Measurements from ENCODE around the gene AKAP1. TPM values are rescaled to one million over a fixed set of nuclear protein-coding genes. Genes with fewer than 3 reads are reported as not detected.
"Not testable (repeated sequence)": the region's sequence is repeated elsewhere in the genome, so short reads cannot be mapped to it uniquely, and the experiment has no call there.

AKAP1 gene
- total RNA-seq, 1 donor from 2014 or later, result 19.4 TPM

DNA sequence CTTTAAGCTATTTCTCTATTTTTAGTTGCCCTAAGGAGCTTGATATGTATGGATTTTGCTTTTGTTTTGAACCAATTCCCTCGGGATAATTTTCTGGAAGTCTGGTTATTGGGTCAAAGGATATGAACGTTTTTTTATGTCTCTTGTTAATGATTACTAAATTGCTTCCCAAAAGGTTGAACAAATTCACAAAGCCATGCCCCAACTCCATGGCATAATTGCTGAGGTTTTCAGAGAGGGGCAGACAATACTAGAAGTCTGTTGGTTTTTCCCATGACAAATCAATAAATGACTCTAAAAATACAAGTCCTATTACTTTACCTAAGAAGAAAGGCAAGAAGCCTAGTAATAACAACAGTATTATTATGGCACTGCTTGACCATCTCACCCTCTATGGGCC, 11.4 kb upstream of the AKAP1 start:
- DNase-seq (ENCODE audit: extremely low read depth, low read depth, low spot score), result no peak

DNA sequence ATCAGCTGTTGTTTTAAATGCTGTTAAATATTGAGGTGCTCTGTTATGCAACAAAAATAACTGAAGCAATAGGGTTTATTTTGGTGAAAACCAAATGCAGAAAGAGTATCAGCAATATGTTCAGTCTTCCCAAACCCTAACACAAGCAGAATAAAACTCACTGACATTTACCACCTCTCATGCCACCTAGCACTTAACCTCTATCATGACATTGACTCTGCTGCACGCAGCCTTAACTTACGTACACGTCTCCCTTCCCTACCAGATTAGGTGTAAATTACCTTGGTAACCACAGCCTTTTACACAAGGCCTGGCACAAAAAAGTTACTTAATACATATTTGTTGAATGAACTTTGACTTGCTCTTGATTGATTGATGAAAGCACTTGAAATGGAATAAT, 9.9 kb upstream of the AKAP1 start:
- no peak for DNase-seq (ENCODE audit: extremely low read depth, low read depth, low spot score)

DNA sequence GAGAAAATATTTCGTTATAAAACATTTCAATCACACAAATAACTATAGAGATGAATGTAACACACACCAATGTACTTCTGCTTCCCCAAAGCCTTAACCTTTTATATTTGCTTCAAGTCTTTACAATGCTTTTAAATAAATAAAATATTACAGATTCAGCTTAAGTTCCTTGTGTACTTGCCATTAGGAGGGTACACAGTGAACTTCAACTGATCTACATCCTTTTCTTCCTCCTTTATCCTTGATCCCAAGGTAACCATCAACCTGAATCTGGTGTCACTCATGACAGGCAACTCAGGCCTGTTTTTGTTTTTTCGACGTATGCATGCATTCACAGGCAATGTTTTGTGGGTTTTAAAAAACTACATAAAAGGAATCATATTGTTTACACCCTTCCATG, 9.3 kb upstream of the AKAP1 start:
- DNase-seq (ENCODE audit: extremely low read depth, low read depth, low spot score), result no peak

DNA sequence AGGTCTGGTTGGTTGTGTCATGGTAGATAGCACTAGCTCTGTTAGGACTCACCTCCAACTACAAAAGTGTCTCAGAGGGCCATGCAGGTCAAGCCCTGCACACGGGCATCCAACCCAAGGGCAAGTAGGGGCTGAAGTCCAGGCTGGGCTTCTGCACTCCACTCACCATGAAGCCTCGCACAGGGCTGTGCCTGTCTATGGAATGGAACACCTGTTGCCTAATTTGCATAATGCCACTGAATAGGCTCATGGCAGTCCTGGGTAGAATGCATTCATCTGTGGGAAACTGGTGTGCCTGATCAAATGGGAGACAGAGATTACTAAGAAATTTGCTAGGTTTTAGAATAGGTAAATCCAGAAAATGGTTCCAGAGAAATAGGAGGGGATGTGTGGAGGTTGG, 8.0 kb upstream of the AKAP1 start:
- DNase-seq (ENCODE audit: extremely low read depth, low read depth, low spot score), result no peak

DNA sequence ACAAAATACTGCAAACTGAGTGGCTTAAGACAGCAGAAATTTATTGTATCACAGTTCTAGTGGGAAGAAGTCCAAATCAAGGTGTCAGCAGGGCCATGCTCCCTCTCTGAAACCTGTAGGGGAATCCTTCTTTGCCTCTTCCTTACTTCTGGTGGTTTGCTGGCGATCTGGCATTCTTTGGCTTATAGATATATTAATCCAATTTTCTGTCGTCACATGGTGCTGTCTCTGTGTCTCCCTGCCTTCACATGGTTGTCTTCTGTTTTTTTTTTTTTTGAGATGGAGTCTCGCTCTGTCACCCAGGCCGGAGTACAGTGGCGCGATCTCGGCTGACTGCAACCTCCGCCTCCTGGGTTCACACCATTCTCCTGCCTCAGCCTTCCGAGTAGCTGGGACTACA, 6.8 kb upstream of the AKAP1 start:
- DNase-seq (ENCODE audit: extremely low read depth, low read depth, low spot score), result no peak

DNA sequence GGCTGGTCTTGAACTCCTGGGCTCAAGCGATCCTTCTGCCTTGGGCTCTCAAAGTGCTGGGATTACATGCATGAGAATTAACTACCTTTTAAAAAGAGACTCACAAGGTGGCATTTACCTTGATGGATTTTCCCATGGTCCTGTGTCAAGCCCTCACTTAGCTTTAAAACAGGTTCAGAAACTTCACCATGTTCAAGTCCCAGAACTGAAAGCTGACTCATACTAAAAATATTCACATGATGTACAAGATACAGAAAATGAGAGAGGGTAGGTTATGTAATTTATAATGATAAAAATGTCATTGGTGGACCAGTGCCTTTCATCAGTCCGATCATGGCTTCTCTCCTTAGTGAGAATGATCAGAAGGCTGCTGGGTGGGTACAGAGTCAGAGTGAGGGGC, 4.3 kb upstream of the AKAP1 start:
- DNase-seq (ENCODE audit: extremely low read depth, low read depth, low spot score), result no peak

DNA sequence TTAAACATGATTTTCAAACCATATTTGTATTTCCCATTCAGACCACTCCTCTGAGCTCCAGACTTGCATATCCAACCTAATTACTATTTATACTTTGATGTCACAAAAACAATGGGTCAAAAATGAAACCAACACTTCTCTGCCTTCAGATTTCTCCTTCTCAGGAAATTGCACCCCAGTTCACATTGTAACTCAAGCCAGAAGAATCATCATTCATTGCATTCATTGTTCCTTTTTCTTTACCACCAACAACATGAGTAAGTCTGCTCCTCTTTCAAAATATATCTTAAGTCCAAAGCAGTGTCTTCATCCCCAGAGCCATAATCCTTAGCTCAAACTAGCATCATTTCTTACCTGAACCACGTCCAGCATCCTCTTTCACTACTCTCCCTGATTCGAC, 2.6 kb upstream of the AKAP1 start:
- DNase-seq (ENCODE audit: extremely low read depth, low read depth, low spot score), result no peak

DNA sequence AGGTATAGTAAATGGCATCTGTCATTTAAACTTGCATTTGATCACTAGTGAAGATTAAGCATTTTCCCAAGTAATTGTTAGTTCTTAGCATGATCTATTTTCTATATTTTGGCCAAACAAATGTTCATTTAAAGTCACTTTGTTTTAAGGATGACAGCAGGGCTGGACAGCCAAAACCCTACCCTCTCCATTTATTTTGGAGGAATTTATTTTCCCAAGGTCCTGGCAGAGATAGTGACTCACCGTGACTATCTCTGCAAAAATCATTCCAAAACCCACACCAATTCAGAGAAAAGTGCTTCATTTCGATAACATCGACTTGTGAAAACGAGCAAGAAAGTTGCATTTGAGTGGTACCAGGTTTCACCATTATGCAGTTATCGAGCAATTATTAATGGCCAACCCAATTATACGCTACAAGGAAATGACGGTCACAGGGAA, 665 bp upstream of the AKAP1 start:
- DNase-seq (ENCODE audit: extremely low read depth, low read depth, low spot score), result no peak

DNA sequence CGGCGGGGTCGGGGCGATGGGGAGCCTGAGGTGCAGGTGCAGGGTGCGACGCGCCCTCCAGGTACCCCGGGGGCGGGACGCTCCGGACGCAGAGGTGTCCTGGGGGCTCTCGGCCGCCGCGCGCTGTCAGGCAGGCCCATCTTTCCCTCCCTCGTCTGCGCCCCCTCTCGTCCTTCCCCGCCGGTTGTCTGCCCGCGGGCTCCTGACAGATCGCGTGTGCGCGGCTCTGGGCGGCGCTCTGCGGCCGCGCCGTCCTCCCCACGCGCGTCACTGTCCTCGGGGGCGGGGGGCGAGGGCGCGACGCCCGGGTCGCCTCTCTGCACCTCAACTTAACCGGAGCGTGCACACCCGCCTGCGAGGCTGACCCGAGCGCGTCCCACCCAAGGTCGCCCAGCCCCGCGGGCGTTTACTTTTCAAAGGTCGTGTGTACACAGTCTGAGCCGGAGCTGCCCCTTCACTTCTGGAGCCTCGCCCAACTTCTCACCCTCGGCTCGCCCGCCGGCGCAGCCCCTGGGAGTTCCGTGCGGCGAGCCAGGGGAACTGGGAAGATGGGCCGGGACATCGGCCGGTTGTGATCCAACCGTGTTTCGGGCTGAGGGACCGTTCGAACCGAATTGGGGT, 512 bp downstream of the AKAP1 start:
- DNase-seq (ENCODE audit: extremely low read depth, low read depth, low spot score), result no peak

DNA sequence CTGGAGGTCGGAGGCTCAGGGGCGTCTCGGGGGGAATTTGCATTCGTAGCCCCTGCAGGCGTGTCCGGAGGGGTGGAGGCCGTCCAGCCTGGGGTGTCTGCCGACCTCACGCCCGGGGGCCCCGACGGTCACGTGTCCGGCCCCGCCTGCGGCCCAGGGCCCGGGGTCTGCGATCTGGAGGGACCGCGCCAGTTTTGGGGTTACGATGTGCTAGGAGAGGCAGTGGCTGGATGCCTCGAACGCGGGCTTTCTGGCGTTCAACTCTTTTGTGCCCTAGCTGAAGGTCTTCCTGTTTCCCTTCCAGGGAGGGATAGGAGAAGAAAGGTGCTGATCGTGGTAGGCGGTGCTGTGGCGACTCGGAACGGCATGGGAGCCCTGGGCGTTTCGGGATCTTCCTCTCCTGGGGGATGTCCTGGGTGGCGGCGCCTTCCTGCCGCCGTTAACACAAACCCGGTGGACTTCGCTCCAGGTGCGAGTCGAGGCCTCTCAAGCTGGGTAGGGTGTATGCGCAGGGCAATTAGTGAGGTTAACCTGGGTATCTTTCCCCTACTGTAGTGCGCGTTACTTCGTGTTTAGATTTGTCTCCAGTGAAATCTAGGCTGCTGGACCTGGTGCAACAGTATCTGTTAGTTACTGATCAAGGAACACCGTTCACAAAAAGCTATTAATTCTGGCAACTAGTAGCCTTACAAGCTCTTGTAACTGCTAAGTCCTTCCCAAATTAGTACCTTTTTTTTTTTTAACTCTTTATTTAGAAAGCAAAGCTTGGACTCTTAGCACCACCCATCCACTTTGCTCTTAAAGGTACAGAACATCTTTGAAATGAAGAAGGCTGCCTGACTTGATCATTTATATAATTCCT, 1.3 kb downstream of the AKAP1 start:
- no peak for DNase-seq (ENCODE audit: extremely low read depth, low read depth, low spot score)

DNA sequence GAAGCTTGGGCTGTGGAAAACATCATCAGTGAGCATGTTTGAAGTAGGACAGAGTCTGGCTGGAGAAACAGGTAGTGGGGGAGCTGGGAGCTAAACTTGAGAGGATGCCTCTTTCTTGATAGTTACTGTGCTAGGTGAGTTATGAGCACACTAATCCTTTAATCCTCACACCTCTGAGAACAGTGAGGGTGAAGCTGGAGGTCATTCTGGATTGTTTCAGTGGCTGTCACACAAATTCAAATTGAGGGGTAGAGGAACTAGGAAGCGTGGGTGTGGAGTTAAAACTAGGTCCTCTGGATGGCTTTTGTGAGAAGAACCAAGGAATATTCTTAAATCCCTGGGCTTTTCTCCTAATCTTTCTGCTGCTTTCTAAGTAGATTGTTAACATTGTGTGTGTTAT, 3.3 kb downstream of the AKAP1 start:
- DNase-seq (ENCODE audit: extremely low read depth, low read depth, low spot score), result no peak

DNA sequence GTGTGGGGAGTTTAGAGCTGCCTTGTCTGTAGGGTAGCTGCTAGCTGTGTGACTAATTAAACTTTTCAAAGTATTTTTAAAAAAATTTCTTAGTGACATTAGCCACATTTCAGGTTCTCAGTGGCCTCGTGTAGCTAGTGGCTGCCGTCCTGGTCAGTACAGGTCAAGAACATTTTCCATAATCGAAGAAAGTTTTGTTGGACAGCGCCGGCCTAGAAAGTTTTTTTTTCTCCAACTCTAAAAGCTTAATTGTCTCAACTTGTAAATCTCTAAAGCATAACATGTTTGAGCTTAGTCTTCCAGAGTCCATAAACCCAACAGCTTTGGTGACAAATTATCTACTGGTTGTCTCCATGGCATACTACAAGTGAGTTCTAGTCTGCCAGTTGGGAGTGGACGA, 4.3 kb downstream of the AKAP1 start:
- no peak for DNase-seq (ENCODE audit: extremely low read depth, low read depth, low spot score)

DNA sequence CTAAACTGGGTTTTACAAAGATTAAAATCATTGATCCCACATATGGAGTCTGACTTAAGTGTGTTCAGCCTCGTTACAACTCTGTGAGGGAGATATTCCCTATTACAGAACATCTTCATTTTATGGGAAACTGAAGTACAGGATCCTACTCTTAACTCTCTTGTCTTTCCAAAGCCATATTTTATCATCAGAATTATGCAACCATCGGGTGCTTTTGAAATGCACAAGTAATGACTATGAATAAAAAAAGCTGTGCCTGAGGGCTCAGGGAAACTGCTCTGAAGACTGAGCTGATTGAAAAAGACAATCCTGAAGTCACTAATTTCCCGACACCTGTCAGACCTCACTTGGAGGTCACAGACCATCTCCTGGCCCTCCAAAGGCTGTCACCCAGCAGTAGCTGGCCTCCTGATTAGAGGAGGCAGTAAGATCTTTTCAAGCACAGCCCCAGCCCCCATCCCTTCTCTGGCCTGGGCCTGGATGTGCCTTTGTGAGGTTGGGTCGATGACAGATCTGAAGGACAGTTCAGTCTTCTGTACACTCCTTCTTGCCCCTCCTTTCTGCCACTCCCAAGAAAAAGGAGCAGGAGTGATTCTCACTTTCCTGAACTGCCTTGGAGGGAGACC, 5.6 kb downstream of the AKAP1 start:
- no peak for DNase-seq (ENCODE audit: extremely low read depth, low read depth, low spot score)

DNA sequence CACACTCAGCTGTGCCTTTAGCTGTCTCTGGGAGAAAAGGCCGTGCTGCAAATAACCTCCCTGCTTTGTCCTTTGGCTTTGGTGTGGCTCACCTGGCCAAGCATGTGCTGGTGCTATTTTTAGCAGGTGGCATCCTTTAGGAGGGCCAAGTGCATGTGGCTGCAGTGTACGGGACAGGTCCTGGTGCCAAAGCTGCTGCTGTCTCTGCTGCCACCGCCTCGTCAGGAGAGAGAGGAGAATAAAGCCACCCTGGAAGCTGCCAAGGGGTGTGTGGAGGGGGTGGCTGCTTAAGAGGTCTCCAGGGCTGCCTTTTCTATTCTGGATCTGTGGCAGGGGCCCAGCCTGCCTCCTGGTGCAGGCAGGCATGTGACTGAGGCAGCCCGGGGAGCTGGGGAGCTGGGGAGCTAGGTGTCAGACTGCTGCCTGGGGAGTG, 6.2 kb downstream of the AKAP1 start:
- DNase-seq (ENCODE audit: extremely low read depth, low read depth, low spot score), result no peak

DNA sequence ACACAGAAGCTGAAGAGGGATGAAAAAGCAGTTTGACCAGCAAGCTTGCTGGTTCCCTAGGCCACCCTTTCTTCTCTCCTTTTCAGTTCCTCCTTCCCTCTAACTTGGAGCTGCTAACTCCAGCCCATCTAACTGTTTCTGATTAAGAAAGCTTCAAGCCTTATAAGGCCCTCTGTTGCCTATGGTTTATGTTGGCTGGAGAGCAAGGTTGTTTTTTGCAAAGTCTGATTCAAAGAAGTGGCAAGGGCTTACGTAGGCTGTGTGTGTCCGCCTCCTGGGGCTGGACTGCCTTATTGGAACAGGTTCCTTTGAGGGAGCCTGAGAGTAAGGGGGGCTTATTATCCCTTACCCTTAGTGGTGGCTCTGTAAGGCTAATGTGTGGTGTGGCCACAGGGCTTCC, 7.1 kb downstream of the AKAP1 start:
- no peak for DNase-seq (ENCODE audit: extremely low read depth, low read depth, low spot score)

DNA sequence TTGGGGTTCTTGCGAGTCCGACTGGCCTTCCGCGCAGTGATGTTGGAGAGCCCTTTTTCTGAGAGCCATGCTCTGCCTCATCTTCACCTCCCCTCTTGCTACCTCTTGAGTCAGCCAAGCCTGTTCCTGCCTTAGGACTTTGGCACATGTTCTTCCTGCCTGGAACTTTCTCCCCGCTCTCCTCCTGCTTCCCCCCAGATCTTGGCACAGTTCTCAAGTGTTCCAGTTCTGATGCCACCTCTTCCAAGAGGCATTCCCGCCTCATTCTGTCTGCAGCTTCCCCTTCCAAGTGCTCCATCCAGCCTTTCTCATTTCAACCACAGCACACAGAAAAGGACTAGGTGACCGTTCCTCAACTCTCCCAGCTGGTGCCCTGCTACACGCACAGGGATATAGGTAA, 7.7 kb downstream of the AKAP1 start:
- no peak for DNase-seq (ENCODE audit: extremely low read depth, low read depth, low spot score)

DNA sequence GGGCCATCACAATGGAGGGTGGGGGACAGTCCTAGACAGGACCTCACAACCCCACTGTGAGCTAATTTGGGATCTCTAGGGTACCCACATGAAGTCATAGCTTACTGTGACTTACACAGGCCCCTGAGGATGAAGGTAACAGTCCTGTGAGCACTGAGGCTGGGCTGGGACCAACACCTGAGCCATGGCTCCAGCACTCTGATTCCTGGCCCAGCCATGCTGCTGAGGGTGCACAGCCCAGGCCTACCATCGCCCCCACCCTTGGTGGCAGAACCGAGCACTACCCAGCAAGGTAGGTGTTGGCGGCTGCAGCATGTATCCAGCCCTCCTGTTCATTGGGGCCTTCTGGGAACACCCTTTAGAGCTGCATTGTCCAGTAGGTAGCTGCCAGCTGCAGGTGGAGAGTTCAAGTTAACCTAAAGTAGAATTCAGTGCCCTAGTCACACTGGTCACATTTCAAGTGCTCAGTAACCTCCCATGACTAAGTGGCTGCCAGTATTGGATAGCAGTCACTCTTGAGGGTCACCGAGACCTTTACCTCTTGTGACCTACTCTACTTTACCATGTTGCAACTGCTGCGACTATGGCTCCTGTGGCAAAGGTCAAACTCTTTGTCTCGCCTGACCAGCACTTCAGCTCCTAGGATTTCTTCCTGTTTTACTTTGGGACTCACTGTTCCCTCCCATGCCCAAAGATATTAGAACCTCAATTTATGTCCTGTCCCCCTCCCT, 11.6 kb downstream of the AKAP1 start:
- DNase-seq (ENCODE audit: extremely low read depth, low read depth, low spot score), result no peak

DNA sequence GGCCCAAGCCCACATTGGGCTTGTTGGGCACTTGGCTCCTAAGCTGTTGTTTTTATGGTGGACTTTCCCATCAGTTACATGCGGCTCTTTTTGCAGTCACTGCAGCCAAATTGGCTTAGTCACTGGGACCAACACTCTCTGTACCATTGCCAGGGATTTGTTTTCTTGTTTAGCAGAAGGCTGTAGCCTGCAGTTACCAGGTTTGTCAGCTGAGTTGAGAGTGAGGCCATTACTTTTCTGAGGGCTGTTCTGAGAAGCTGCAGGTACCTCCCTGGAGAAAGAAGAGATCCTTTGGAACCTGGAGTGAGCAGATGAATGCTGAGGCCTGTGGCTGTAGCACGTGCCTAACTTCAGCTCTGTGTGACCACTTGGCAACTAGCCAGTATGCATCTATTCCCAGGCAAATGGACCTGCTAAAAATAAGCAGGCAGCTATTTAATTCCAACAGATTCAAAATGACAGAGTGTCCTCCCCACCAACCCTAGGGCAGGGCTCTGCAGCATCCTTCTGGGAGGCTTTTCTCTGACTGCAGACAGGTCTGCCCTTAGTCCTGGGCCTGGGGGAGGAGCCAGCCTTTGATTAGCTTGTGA, 12.9 kb downstream of the AKAP1 start:
- no peak for DNase-seq (ENCODE audit: extremely low read depth, low read depth, low spot score)

DNA sequence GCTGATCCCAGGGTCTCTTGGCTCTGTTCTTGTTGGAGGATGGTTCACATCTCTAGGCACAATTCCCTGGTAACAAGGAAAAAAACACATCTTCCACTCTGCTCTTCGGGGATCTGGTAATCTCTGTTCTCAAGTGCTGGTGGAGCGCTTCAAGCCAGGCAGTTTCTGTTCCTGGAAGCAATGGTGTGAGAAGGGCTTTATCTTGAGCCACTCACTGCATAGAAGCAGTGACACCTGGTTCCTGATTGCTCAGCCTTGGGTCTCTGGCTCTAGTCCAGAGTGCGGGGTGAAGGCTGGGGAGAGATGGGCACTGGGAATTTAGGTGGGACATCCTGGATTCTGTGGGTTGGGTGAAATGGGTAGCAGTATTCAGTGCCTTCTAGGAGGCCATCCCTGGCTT, 14.1 kb downstream of the AKAP1 start:
- DNase-seq (ENCODE audit: extremely low read depth, low read depth, low spot score), result no peak

DNA sequence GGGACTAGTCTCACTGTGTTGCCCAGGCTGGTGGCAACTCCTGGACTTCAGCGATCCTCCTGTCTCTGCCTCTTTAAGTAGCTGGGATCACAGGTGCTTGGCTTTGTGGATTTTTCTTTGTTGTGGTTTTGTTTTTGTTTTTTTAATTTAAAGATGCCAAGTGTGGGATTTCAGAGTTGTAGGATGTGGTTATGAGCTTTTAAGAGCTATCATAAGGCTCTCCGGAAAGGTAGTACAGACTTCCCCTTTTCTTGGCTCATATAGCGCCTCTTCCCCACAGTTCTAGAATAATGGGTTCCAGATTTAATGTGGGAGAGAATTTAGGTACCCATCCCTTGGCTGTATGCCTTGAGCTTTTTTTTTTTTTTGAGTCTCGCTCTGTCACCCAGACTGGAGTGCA, 17.1 kb downstream of the AKAP1 start:
- no peak for DNase-seq (ENCODE audit: extremely low read depth, low read depth, low spot score)

DNA sequence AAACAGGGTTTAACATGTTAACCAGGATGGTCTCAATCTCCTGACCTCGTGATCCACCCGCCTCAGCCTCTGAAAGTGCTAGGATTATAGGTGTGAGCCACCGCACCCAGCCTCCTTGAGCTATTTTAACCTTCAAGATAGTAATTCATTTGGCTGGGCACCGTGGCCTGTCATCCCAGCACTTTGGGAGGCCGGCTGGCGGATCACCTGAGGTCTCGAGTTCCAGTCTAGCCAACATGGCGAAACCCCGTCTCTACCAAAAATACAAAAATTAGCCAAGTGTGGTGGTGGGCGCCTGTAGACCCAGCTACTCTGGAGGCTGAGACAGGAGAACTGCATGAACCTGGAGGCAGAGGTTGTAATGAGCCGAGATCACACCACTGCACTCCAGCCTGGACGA, 17.6 kb downstream of the AKAP1 start:
- not testable (repeated sequence) for DNase-seq (ENCODE audit: extremely low read depth, low read depth, low spot score)

All from glomerular endothelial cell (primary cell).